SIG-M5 treated with dmso at 0.1 percent for 504 hours (cell line): Measurements from ENCODE around the gene SLC13A1.
"Not testable (repeated sequence)": the region's sequence is repeated elsewhere in the genome, so short reads cannot be mapped to it uniquely, and the experiment has no call there.

ENCODE experiments used
- DNase-seq: peaks from one replicate; lab custom pipeline; 2025; ENCODE audit not compliant: unreplicated experiment; lab: John Stamatoyannopoulos, UW

The SLC13A1 gene, protein sequence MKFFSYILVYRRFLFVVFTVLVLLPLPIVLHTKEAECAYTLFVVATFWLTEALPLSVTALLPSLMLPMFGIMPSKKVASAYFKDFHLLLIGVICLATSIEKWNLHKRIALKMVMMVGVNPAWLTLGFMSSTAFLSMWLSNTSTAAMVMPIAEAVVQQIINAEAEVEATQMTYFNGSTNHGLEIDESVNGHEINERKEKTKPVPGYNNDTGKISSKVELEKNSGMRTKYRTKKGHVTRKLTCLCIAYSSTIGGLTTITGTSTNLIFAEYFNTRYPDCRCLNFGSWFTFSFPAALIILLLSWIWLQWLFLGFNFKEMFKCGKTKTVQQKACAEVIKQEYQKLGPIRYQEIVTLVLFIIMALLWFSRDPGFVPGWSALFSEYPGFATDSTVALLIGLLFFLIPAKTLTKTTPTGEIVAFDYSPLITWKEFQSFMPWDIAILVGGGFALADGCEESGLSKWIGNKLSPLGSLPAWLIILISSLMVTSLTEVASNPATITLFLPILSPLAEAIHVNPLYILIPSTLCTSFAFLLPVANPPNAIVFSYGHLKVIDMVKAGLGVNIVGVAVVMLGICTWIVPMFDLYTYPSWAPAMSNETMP

DNA sequence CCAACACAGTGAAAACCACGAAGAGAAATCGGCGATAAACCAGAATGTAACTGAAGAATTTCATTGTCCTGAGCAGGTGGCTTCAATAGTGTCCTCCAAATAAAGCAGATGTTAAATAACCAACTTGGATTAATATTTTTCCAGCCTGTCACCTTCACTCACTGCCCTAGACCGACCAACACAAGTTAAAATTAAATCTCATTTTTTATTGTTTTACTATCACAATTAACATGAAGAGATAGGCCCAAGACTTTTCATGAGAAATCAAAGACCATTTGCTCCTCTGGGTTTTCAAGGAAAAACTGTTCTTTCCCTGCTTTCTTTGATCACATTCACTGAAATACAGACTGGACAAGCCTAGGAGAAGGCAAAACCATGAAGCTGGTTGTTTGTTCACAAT lies at the start of gene SLC13A1:
Gene SLC13A1 (minus strand): TSS at position 87 of the 400 bp plus-strand sequence. CDS start 23 bp downstream, at position 64.
- DNase-seq = no peak

DNA sequence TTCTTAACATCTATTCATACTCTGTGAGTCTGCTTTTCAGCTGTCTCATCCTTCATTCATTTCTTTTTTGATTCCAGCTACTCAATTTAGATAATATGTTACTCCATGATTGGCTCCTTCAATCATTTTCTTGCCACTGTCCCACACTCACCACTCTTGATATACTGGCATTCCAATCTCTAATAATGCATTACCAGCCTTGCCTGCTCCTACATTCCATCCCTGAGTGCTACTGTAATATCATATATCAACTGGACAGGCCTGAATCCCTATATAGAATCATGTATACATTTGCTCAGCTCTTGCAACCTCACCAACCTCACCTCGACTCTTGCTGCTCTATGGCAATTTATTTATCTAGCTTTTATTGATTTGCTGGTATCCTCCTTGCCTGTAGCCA lies 45.0 kb upstream of the SLC13A1 start:
- DNase-seq = no peak

DNA sequence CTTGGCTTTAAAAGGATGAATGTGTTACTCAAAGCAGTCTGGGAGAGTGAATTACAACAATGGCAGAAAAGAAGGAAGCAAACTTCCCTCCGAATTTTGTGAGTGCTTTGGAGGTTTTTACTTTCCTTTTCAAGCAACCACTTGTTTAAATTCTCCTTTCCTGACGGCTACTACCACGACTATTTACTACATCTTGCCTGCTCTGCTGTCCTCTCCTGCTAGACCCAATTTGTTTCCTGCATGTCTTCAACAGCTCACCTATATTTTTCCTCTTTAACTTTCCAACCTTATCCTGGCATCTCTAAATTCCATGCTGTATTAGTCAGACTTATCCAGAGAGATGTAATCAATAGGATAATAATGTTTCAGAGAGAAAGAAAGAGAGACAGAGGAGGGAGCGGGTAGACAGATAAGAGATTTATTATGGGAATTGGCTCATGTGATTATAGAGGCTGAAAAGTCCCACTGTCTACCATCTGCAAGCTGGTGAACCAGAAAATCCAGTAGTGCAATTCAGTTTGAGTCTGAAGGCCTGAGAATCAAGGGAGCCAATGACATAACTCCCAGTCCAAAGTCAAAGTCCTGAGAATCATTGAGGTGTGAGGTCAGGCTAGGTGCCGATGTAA lies 42.8 kb upstream of the SLC13A1 start:
- peak; percentile 48 for DNase-seq

DNA sequence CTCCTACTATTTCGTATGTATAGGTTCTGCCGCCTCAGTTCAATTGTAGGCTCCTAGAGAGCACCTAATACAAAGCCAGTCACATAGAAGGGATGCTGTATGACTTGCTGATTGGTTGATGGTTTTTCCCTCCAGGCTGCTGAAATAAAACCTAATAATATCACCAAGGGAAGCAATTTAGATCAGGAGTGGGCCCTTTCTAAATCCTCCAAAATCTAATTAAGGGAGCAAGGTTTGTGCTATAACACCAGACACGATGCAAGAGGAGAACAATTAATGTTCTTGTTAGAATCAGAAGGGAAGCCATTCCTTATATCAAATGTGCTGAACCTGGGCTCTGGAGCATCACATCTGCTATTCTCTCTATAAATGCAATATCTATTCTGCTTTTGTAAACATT lies 42.0 kb upstream of the SLC13A1 start:
- DNase-seq = no peak

DNA sequence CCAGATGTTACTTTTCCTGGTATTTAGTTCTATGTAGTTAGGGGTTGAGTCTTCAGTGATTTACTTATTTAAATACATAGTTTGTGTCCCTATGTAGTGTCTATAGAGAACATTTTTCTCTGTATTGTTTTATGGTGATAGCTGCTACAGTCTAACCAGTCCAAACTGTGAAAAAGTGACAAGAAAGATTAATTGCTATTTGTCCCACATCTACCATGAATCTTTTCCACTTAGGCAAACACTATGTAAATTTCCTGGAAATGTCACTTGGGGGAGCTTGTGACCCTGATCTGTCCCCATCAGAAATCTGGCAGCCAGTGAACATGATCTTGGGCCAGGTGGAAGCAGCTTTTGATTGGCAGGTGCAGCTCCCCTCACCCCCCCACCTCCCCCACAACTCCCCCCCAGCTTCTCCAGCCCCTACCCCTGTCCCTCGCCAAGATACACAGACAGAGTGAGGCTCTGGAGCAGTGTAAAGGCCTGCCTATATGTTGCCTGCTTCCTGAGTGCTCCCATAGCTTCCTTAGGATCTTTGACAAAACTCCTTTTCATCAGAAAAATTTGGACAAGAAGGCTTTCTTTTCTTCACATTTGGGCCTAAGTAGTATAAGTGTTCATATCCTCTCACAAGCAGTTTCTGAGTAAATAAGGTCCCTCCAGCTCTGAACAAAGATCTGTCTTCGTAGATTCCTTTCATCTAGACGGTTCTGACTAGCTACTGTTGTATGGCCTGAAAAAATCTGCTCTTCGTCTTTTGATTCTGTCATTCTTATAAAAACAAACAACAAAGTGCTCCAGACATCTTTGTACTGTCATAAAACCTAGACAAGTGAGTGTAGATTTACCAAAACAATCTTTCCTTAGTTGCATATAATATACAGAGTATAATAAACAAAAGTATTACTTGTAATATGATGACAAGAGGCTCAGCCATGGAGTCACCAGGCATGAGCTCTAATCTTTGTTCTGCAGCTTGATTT lies 31.5 kb upstream of the SLC13A1 start:
- no peak for DNase-seq

DNA sequence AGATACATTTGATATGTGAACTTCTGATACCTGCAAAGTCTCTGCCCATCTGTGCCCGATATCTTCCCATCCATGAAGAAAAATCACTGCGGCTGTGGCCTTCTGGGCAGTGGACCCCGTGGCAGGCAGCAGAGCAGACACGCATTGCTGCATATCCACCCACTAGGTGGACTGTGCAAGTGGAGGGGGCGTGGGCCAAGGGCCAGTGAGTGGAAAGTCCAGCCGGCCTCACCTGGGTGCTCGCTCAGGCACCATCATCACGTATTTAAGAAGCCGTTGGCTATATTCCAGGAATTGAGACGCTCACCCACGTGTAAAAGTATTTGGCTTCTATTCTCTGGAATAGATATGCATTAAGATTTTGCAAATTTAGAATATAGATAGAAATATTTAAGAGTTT lies 30.8 kb upstream of the SLC13A1 start:
- no peak for DNase-seq

DNA sequence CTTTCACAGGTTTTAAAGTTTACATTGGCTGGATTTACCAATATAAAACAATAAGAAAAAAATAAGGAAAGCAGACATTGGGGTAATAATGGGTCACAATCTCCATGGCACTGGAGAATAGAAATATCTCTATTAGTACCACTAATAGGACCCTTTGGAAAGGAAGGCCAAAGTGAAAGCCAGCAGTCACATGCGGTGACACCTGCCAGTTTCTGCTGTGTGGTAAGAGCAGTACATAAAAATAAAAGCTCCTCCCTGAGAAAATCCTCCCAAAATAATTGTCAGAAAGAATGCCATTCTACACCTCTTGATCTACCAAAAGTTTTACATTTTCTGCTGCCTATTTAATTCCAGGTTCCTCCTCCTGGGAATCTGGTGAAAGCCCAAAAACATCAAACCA lies 30.4 kb upstream of the SLC13A1 start:
- no peak for DNase-seq

DNA sequence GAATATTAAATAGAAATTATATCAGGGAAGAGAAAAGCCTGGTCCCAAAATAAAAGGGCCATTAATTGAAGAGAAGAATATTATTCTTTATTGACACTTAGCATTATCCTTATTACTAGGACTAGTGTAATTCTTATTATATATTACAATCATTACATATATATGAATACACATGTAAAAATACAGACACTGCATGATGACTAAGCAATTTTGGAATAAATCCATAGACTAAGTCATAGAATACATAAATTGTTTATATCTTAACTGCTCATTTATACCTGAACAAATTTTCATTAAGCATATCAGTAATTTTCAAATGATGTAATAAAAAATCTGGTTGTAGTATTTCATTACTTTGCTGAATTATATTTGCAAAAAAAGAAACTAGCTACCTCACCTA lies 29.7 kb upstream of the SLC13A1 start:
- DNase-seq = no peak

DNA sequence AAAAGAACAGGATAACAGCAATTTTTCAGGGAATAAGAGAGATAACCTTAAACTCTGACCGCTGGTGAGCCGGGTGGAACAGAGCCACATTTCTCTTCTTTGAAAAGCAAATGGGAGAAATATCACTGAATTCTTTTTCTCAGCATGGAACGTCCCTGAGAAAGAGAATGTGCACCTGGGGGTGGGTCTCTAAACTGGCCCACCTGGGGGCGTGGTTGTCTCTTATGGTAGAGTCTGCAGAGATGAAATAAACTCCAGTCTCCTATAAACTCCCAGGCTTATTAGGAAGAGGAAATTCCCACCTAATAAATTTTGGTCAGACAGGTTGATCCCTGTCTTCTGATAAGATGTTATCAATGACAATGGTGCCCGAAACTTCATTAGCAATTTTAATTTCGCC lies 27.9 kb upstream of the SLC13A1 start:
- not testable (repeated sequence) for DNase-seq

DNA sequence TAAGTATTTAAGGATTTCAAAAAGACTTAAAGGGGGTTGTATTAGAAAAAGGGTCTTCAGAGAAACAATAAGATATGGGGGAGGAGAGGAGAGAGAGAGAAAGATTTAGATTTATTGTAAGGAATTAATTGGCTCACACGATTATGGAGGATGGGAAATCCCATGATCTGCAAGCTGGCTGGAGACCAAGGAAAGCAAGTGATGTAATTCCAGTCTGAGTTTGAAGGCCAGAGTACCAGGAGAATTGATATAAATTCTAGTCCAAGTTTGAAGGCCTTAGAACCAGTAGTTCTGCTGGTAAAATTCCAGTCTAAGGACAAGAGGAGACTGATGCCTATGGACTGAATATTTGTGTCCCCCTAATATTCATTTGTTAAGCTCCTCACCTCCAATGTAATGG lies 20.6 kb upstream of the SLC13A1 start:
- DNase-seq = no peak

DNA sequence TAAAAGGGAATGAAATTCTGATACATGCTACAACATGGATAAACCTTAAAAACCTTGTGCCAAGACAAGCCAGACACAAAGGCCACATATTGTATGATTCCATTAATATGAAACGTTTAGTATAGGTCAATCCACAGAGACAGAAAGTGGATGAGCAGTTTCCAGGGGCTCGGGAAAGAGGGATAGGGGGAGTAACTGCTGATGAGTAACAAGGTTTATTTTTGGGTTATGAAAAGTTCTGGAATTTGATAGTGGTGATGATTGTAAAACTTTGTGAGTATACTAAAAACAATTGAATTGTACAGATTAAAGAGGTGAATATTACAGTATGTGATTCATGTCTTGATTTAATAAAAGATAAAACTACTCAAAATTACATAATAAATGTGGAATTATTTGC lies 19.1 kb upstream of the SLC13A1 start:
- no peak for DNase-seq

DNA sequence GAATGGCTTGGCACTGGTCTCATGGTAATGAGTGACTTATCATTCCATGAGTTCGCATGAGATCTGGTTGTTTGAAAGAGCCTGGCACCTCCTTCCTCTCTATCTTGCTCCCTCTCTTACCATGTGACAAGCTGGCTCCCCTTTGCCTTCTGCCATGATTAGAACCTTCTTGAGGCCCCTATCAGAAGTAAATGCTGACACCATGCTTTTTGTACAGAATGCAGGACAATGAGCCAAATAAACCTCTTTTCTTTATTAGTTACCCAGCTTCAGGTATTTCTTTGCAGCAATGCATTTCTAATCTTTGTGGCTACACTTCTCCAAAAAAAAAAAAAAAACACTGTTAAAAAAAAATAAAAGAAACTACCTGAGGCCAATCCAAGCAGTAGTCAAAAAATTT lies 17.1 kb upstream of the SLC13A1 start:
- no peak for DNase-seq

DNA sequence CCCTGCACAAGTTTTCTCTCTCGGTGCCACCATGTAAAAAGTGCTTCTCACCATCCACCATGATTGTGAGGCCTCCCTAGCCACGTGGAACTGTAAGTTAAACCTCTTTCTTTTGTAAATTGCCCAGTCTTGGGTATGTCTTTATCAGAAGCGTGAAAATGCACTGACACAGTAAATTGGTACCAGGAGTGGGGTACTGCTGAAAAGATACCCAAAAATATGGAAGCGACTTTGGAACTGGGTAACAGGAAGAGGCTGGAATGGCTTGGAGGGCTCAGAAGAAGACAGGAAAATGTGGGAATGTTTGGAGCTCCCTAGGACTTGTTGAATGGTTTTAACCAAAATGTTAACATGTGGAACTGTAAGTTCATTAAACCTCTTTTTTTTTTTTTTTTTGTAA lies 15.6 kb upstream of the SLC13A1 start:
- no peak for DNase-seq

DNA sequence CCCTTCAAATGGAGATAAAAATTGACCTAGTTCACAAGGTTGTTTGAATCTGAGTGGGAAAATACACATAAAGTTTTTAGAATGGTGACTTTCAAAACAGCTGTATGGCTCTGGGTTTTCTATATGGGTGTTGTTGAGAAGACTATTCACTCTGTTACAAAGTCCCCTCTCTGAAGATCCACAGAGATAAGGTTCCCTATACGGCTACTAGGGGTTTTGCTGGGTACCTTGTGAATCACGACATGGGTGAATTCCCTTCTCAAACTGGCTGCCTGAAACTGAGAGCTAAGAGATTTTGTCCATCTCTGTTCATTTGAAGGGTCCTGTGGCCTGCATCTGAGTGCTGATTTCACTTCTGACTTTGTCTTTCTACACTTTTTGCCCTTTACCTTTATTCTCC lies 11.8 kb upstream of the SLC13A1 start:
- DNase-seq = no peak

DNA sequence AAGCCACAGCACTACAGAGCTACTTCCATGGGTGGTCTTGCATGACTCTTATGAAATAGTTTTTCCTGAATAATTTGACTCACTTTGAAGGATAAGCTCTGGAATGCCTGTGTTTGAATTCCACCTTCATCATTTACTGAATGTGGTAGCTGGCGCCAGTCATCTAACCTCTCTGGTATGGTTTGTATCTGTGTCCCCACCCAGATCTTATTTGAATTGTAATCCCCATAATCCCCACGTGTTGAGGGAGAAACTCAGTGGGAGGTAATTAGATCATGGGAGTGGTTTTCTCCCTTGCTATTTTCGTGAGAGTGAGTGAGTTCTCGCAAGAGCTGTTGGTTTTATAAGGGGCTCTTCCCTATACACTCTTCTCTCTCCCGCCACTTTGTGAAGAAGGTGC lies 11.2 kb upstream of the SLC13A1 start:
- no peak for DNase-seq

DNA sequence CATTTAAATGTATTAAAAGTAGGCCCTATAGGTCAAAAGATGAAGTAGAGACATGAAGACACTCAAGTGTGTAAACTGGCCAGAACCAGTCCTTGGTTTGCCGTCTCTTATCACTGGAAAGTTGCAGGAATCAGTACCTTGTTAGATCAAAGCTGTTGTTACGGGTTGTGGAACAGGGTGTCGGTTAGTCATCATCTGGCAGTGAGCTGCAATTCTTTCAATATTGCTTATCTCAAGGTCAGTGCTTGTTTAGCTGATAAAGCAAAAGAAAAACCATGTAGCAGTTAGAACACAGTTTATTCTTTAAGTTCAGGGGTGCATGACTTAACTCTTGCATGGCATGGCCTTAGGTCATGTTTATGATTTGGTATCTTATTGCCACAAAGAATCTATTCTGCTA lies 10.0 kb upstream of the SLC13A1 start:
- DNase-seq = no peak

DNA sequence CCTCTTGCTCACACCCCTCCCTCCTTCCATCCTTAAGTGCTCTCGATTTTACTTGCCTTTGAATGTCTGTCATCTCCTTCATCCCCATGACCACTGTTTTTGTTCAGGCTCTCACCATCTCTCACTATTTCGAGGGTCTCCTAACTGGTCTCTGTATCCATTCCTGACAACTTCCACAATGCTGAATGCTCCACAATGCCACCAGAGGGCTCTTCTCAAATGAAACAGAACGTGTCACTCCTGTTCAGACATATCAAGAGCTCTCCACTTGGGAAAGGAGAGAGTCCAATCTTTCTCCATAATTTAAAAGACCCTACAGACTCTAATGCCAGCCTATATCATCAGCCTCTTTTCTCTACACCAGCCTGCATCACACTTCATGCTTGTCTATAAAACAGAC lies 9.0 kb upstream of the SLC13A1 start:
- peak; percentile 16 for DNase-seq

DNA sequence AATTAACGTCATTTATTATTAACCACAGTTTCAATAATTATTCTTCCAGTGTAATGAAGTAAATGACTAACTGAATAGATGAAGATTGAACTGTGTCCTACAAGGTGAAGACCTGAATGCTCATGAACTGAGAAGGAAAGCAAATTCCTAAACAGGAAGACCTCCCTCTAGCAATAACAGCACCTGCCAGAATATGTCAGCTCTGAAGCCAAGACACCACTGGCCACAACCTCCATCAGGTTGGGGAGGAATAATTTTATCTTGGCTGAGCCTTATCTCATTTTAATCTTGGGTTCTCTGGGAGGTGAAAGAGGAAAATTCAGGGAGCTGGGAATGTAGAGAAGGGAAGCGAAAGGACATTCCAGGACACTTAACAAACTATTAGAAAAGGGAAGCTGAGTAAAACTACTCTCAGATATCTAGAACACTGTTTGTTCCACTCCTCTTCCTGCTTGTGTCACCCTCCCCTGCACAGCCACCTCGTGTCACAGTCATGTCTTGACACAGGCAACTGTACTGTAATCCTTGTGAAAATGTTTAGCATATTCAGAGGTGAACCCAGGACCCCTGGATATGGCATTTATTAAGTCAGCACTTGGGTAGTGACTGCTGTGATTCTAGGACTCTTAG lies 4.6 kb upstream of the SLC13A1 start:
- no peak for DNase-seq

DNA sequence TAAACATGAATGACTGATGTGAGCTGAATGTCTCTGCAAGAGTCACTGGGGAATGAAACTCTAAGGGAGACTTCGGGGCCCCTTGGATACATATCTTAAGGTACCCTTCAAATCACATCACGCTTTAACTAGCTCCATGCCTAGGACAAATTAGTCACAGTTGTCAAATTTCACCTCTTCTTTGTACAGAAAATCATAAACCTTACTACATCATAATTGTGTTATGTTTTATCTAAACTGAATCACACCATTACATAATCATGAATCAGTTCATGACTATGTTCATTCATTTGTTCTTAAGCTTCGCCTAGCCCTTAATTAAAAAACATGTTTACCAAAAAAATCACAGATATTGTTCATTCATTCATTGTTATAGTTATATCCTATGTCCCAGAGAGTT lies 2.1 kb upstream of the SLC13A1 start:
- DNase-seq = no peak
